Measurements from ENCODE around the gene SLAMF8. TPM values are rescaled to one million over a fixed set of nuclear protein-coding genes. Genes with fewer than 3 reads are reported as not detected.
A peak's percentile ranks its signal among the peaks of the same experiment; 100 is the strongest.

The SLAMF8 gene
- total and polyA plus RNA-seq, 4 donors, result 0.28 to 1.6 (median 1.1) TPM

DNA sequence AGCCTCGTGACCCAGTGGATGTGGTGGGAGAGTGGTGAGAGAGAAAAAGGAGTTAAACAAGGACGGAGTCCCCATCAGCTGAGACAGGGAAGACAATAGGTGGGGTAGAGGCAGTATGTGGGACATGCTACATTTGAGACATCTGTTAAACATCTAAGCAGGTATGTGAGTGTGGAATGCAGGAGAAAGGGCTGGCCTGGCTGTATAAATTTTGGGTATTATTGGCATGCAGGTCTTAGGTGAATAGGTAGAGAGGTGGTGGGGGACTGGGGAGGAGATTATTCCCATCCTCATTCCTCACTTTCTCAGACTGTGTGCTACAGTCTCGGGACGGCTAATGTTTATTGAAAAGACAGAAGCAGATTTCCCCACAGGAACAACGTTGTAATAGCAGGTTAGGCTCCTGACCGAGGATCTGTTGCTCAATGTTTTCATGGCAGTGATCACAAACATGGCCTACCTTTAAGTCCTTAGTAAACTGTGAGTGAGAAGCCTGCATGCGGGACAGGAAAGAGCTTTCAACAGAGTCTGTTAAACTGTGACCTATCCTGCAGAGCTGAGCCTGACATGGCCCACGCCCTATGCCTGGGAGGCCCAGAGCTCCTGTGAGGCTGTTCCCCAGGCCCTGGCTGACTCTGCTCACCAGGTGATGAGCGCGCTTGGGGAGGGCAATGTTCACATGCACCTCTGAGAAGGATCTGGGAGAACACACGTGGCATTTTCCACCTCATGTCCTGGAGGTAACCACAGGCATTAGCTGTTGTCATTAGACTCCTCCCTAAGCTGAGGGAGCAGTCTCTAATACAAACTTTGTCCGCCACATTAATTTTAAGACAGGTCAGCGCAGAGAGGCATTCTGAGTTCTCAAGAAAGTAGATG lies 19.3 kb downstream of the SLAMF8 start:
- H3K27me3 ChIP-seq (ENCODE audit: control insufficient read depth in 4 of 4, insufficient read depth in 4 of 4, low read length in 3 of 4), result no peaks in the 10 kb centered on the region
- H3K9me3 ChIP-seq (ENCODE audit: control insufficient read depth in 4 of 4, low read length in 3 of 4), result no peaks in the 10 kb centered on the region
- no peak overlapping the region for H3K27ac ChIP-seq (ENCODE audit: low read depth in 1 of 2, low read length in 2 of 2)
- WGBS, result 66% methylated on average over 13 of the region's 13 CpGs
- no peak overlapping the region for H3K9ac ChIP-seq (ENCODE audit: low read depth in 1 of 2, low read length in 2 of 2)
- DNase-seq (ENCODE audit: low spot score), result peak; percentile 37
- TF ChIP-seq RAD21 (IDR thresholded peaks at IDR 0.05) (no peak), CTCF (IDR thresholded peaks at IDR 0.05; ENCODE audit: low read depth, low read length, missing input control) (peak; percentile 9), JUND (IDR thresholded peaks at IDR 0.05) (no peak), HNF4A (conservative IDR thresholded peaks at IDR 0.05) (no peak), YY1 (IDR thresholded peaks at IDR 0.05) (no peak), SP1 (IDR thresholded peaks at IDR 0.05) (no peak), RXRA (IDR thresholded peaks at IDR 0.05) (no peak)
- no peak overlapping the region for H3K4me3 ChIP-seq (ENCODE audit: low read depth in 1 of 3, low read length in 3 of 3)
- no peaks in the 10 kb centered on the region for H3K4me1 ChIP-seq (ENCODE audit: control insufficient read depth in 4 of 4, insufficient read depth in 4 of 4, low read length in 3 of 4)
- no peaks in the 10 kb centered on the region for H3K36me3 ChIP-seq (ENCODE audit: control insufficient read depth in 4 of 4, insufficient read depth in 3 of 4, low read depth in 1 of 4, low read length in 3 of 4)

DNA sequence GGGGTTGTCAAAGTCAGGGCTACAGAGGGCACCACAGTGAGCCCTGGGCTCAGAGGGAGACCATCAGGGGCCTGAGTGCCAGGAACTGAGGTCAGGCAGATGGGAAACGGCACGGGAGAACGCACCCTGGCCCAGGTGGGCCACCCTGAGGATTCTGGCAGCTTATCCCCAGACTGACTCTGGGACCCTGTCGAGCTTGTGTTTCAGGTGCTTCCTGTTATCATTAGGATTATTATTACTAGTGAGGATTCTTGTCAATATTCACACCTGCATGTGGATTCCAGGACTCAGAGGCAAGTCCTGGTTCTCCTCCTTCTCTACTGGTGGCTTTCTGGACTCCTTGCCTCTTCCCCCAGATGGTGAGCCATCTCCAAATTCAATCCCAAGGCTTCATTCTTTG lies 20.6 kb downstream of the SLAMF8 start:
- Histone ChIP-seq H3K9me3 (ENCODE audit: control insufficient read depth in 4 of 4, low read length in 3 of 4) (no peaks in the 10 kb centered on the region), H3K27ac (ENCODE audit: low read depth in 1 of 2, low read length in 2 of 2) (no peak overlapping the region), H3K4me1 (ENCODE audit: control insufficient read depth in 4 of 4, insufficient read depth in 4 of 4, low read length in 3 of 4) (no peaks in the 10 kb centered on the region), H3K4me3 (ENCODE audit: low read depth in 1 of 3, low read length in 3 of 3) (no peak overlapping the region), H3K36me3 (ENCODE audit: control insufficient read depth in 4 of 4, insufficient read depth in 3 of 4, low read depth in 1 of 4, low read length in 3 of 4) (no peaks in the 10 kb centered on the region), H3K27me3 (ENCODE audit: control insufficient read depth in 4 of 4, insufficient read depth in 4 of 4, low read length in 3 of 4) (no peaks in the 10 kb centered on the region), H3K9ac (ENCODE audit: low read depth in 1 of 2, low read length in 2 of 2) (no peak overlapping the region)
- 84% methylated on average over 4 of the region's 4 CpGs for WGBS
- TF ChIP-seq TAF1 (conservative IDR thresholded peaks at IDR 0.05), result no peak
- no peak for TF ChIP-seq HNF4A (conservative IDR thresholded peaks at IDR 0.05)
- TF ChIP-seq EGR1 (IDR thresholded peaks at IDR 0.05; ENCODE audit: low read depth in 2 of 2), result no peak
- TF ChIP-seq CTCF (IDR thresholded peaks at IDR 0.05; ENCODE audit: low read depth, low read length, missing input control), result no peak
- no peak for TF ChIP-seq FOXA1 (IDR thresholded peaks at IDR 0.05)
- no peak for TF ChIP-seq HNF4G (IDR thresholded peaks at IDR 0.05)
- no peak for TF ChIP-seq RXRA (IDR thresholded peaks at IDR 0.05)
- TF ChIP-seq JUND (IDR thresholded peaks at IDR 0.05), result no peak
- no peak for TF ChIP-seq RAD21 (IDR thresholded peaks at IDR 0.05)
- no peak for TF ChIP-seq YY1 (IDR thresholded peaks at IDR 0.05)
- TF ChIP-seq, protein P1, sequence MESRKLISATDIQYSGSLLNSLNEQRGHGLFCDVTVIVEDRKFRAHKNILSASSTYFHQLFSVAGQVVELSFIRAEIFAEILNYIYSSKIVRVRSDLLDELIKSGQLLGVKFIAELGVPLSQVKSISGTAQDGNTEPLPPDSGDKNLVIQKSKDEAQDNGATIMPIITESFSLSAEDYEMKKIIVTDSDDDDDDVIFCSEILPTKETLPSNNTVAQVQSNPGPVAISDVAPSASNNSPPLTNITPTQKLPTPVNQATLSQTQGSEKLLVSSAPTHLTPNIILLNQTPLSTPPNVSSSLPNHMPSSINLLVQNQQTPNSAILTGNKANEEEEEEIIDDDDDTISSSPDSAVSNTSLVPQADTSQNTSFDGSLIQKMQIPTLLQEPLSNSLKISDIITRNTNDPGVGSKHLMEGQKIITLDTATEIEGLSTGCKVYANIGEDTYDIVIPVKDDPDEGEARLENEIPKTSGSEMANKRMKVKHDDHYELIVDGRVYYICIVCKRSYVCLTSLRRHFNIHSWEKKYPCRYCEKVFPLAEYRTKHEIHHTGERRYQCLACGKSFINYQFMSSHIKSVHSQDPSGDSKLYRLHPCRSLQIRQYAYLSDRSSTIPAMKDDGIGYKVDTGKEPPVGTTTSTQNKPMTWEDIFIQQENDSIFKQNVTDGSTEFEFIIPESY (IDR thresholded peaks at IDR 0.05), result no peak
- TF ChIP-seq, protein P2, sequence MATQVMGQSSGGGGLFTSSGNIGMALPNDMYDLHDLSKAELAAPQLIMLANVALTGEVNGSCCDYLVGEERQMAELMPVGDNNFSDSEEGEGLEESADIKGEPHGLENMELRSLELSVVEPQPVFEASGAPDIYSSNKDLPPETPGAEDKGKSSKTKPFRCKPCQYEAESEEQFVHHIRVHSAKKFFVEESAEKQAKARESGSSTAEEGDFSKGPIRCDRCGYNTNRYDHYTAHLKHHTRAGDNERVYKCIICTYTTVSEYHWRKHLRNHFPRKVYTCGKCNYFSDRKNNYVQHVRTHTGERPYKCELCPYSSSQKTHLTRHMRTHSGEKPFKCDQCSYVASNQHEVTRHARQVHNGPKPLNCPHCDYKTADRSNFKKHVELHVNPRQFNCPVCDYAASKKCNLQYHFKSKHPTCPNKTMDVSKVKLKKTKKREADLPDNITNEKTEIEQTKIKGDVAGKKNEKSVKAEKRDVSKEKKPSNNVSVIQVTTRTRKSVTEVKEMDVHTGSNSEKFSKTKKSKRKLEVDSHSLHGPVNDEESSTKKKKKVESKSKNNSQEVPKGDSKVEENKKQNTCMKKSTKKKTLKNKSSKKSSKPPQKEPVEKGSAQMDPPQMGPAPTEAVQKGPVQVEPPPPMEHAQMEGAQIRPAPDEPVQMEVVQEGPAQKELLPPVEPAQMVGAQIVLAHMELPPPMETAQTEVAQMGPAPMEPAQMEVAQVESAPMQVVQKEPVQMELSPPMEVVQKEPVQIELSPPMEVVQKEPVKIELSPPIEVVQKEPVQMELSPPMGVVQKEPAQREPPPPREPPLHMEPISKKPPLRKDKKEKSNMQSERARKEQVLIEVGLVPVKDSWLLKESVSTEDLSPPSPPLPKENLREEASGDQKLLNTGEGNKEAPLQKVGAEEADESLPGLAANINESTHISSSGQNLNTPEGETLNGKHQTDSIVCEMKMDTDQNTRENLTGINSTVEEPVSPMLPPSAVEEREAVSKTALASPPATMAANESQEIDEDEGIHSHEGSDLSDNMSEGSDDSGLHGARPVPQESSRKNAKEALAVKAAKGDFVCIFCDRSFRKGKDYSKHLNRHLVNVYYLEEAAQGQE (IDR thresholded peaks at IDR 0.05), result no peak
- no peak for TF ChIP-seq GABPA (IDR thresholded peaks at IDR 0.05 in 1 of 2, conservative IDR thresholded peaks at IDR 0.05 in 1 of 2)
- no peak for TF ChIP-seq SP1 (IDR thresholded peaks at IDR 0.05)
- TF ChIP-seq, protein P3, sequence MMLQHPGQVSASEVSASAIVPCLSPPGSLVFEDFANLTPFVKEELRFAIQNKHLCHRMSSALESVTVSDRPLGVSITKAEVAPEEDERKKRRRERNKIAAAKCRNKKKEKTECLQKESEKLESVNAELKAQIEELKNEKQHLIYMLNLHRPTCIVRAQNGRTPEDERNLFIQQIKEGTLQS (IDR thresholded peaks at IDR 0.05), result no peak
- no peak for TF ChIP-seq FOXA2 (IDR thresholded peaks at IDR 0.05)
- TF ChIP-seq NR2F2 (IDR thresholded peaks at IDR 0.05), result no peak
- TF ChIP-seq MAX (IDR thresholded peaks at IDR 0.05), result no peak
- DNase-seq (ENCODE audit: low spot score), result no peak
